ENCODE data around the gene STIM1.

GRCh38 chr11:4050138-4050537, 194.7 kb downstream of the STIM1 start:
- TF ChIP-seq CTCF (IDR thresholded peaks at IDR 0.05; ENCODE audit: low read depth, low read length, poor library complexity, severe bottlenecking): no peak
- TF ChIP-seq EZH2phosphoT487 (IDR thresholded peaks at IDR 0.05; ENCODE audit: borderline replicate concordance, low read length): no peak
